Activated CD8-positive, alpha-beta T cell treated with anti-CD3 and anti-CD28 coated beads for 36 hours (primary cell): ENCODE data around the gene SLC43A2. TPM values are rescaled to one million over a fixed set of nuclear protein-coding genes. Genes with fewer than 3 reads are reported as not detected.
A peak's percentile ranks its signal among the peaks of the same experiment; 100 is the strongest.

ENCODE experiments used
- ATAC-seq: fragments of 200-7000 bp; cut with Tn5 transposase; one replicate; pipeline ENCODE4 v1.10.0; 2021; ENCODE audit warnings: mild to moderate bottlenecking, moderate library complexity
- CTCF ChIA-PET: fragments of 350-600 bp; sonication (Branson Sonifier 250); formaldehyde crosslinking; loops from one replicate; lab custom pipeline; 2021; ENCODE audit warnings: antibody characterized with exemption; lab: Charles Lee
- POLR2A ChIA-PET: fragments of 350-600 bp; sonication (Branson Sonifier 250); formaldehyde crosslinking; loops from one replicate; lab custom pipeline; 2021; ENCODE audit warnings: antibody characterized with exemption; lab: Charles Lee
- DNase-seq: peaks from one replicate; pipeline ENCODE4 v3.0.0-alpha.2; 2020
- H3K27ac Mint-ChIP-seq: one replicate; pipeline ENCODE4 v1.8.0; 2021; ENCODE audit warnings: mild to moderate bottlenecking, mixed read lengths
- H3K27me3 Mint-ChIP-seq: one replicate; pipeline ENCODE4 v1.8.0; 2021; ENCODE audit warnings: mixed read lengths
- H3K36me3 Mint-ChIP-seq: one replicate; pipeline ENCODE4 v1.8.0; 2021; ENCODE audit warnings: low read depth, mixed read lengths
- H3K4me1 Mint-ChIP-seq: one replicate; pipeline ENCODE4 v1.8.0; 2021; ENCODE audit warnings: low read depth, mixed read lengths
- H3K4me3 Mint-ChIP-seq: one replicate; pipeline ENCODE4 v1.8.0; 2021; ENCODE audit warnings: mild to moderate bottlenecking, moderate library complexity, mixed read lengths
- H3K9me3 Mint-ChIP-seq: one replicate; pipeline ENCODE4 v1.8.0; 2021; ENCODE audit warnings: mixed read lengths
- intact Hi-C: fragments of 100-400 bp; cut with micrococcal nuclease; formaldehyde crosslinking; loops from one replicate; pipeline ENCODE4 v1.10.0; 2022
- total RNA-seq, 2 experiments: library from RNA; stranded (reverse); gene quantifications; one replicate each; pipeline ENCODE4 v1.2.3, GENCODE V29; 2021
- TF ChIP-seq, protein P1 (sequence below): fragments of 200-600 bp; IDR thresholded peaks from one replicate; pipeline ENCODE4 v1.8.0; 2022; ENCODE audit warnings: antibody characterized with exemption, mild to moderate bottlenecking

The SLC43A2 gene
- total RNA-seq, 2 experiments from 2014 or later = 5.6 to 5.7 TPM

GRCh38 chr17:1643293-1643998 lies 14.8 kb upstream of the SLC43A2 start:
- peak; percentile 67 for DNase-seq
- TF ChIP-seq, protein P1, sequence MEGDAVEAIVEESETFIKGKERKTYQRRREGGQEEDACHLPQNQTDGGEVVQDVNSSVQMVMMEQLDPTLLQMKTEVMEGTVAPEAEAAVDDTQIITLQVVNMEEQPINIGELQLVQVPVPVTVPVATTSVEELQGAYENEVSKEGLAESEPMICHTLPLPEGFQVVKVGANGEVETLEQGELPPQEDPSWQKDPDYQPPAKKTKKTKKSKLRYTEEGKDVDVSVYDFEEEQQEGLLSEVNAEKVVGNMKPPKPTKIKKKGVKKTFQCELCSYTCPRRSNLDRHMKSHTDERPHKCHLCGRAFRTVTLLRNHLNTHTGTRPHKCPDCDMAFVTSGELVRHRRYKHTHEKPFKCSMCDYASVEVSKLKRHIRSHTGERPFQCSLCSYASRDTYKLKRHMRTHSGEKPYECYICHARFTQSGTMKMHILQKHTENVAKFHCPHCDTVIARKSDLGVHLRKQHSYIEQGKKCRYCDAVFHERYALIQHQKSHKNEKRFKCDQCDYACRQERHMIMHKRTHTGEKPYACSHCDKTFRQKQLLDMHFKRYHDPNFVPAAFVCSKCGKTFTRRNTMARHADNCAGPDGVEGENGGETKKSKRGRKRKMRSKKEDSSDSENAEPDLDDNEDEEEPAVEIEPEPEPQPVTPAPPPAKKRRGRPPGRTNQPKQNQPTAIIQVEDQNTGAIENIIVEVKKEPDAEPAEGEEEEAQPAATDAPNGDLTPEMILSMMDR = peak; percentile 33
- Mint-ChIP-seq H3K9me3 (no peaks in the 10 kb centered on the region), H3K27ac (no peak overlapping the region), H3K36me3 (no peaks in the 10 kb centered on the region), H3K27me3 (no peaks in the 10 kb centered on the region), H3K4me3 (peak overlapping the region; percentile 70), H3K4me1 (peaks cover 26% of the 10 kb centered on the region)
- intact Hi-C loops = no loop called here
- POLR2A ChIA-PET = interaction anchor here (0.6 to 1.4 kb wide), 2 partner anchors 17 to 26 kb away, joined by 3 to 4 read pairs; no protein-coding TSS in a partner anchor
- ATAC-seq = peak; percentile 45
- CTCF ChIA-PET = interaction anchor here (0.9 to 1.2 kb wide), 2 partner anchors 69 to 73 kb away, joined by 3 to 4 read pairs; no protein-coding TSS in a partner anchor

- TF ChIP-seq, protein P1 = no peak
- H3K27ac Mint-ChIP-seq = no peak overlapping the region
Observed at GRCh38 chr17:1641065-1641403, 12.4 kb upstream of the SLC43A2 start.

DNA sequence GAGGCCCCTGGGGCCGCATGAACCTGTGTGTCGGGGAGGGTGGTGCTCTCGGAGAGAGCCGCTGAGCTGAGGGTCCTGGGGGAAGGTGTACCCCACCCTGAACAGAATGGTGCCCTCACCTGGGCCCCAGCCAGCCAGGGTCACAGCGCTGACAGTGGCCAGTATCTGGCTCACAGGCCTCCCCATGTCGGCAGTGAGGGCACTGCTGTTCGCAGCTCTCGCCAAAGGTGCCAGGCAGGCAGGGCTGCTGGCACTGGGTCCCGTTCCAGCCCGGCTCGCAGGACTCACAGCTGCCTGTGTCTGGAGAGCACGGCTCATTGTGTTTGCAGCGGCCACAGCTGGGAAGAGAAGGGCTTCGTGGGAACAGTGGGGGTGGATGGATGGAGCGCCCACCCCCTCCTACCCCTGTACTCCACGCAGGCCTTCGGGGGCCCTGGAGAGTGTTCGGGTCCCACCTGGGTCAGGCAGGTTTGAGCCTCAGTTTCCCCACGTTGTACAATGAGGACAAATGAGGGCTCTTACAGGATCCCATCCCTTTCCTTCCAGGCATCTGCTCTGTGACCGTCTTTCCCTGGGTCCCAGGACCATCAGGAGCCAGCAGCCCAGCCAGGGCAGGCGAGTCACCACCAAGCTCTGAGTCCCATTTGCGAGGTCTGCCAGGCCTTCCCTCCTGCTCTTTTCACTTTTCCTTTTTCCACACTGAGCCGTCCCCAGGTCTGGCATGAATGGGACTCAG lies 11.9 kb upstream of the SLC43A2 start:
- ATAC-seq (no peak), DNase-seq (no peak)
- no peak overlapping the region for H3K27ac Mint-ChIP-seq
- intact Hi-C loops = no loop called here
- ChIA-PET CTCF (interaction anchor here (4.6 kb wide), 1 partner anchor 10 kb away, joined by 32 read pairs; the partner anchor contains the start of gene SLC43A2), POLR2A (interaction anchor here (1.0 kb wide), 1 partner anchor 21 kb away, joined by 3 read pairs; no protein-coding TSS in a partner anchor)
- TF ChIP-seq, protein P1 = no peak
- no peaks in the 10 kb centered on the region for H3K36me3 Mint-ChIP-seq
- no peaks in the 10 kb centered on the region for H3K27me3 Mint-ChIP-seq
- H3K4me3 Mint-ChIP-seq = no peak overlapping the region
- H3K4me1 Mint-ChIP-seq = peaks cover 17% of the 10 kb centered on the region
- no peaks in the 10 kb centered on the region for H3K9me3 Mint-ChIP-seq

More at GRCh38 chr17:1641065-1641403, 12.4 kb upstream of the SLC43A2 start:
- no peaks in the 10 kb centered on the region for H3K27me3 Mint-ChIP-seq
- ATAC-seq = no peak
- no peaks in the 10 kb centered on the region for H3K36me3 Mint-ChIP-seq
- H3K9me3 Mint-ChIP-seq = no peaks in the 10 kb centered on the region
- peaks cover 22% of the 10 kb centered on the region for H3K4me1 Mint-ChIP-seq
- CTCF ChIA-PET = interaction anchor here (0.8 to 4.6 kb wide), 2 partner anchors 11 to 276 kb away, joined by 3 to 32 read pairs; partner anchors contain the start of gene SLC43A2
- DNase-seq = no peak
- intact Hi-C loops = no loop called here
- POLR2A ChIA-PET = no interaction called here
- no peak overlapping the region for H3K4me3 Mint-ChIP-seq

GRCh38 chr17:1639549-1640180 lies 11.0 kb upstream of the SLC43A2 start:
- Mint-ChIP-seq H3K4me3 (no peak overlapping the region), H3K4me1 (peaks cover 8% of the 10 kb centered on the region), H3K27me3 (no peaks in the 10 kb centered on the region), H3K27ac (no peak overlapping the region), H3K9me3 (no peaks in the 10 kb centered on the region), H3K36me3 (no peaks in the 10 kb centered on the region)
- ChIA-PET CTCF (interaction anchor here (4.6 kb wide), 1 partner anchor 10 kb away, joined by 32 read pairs; the partner anchor contains the start of gene SLC43A2), POLR2A (interaction anchor here (1.0 kb wide), 1 partner anchor 22 kb away, joined by 3 read pairs; no protein-coding TSS in a partner anchor)
- intact Hi-C loops = no loop called here
- DNase-seq (no peak), ATAC-seq (no peak)
- TF ChIP-seq, protein P1 = no peak
